GM04503 (cell line): Measurements from ENCODE around the gene HGFAC.
"Not testable (repeated sequence)": the region's sequence is repeated elsewhere in the genome, so short reads cannot be mapped to it uniquely, and the experiment has no call there.

ENCODE experiments used
- DNase-seq: peaks from one replicate; pipeline ENCODE4 v3.0.0-alpha.2; 2012; ENCODE audit warnings: low read depth

Gene HGFAC

GRCh38 chr4:3411190-3411589 lies 30.6 kb upstream of the HGFAC start:
- DNase-seq = not testable (repeated sequence)

- no peak for DNase-seq
Observed at GRCh38 chr4:3411676-3412075, 30.1 kb upstream of the HGFAC start.

GRCh38 chr4:3412257-3413020 lies 29.3 kb upstream of the HGFAC start:
- no peak for DNase-seq

GRCh38 chr4:3413217-3413671 lies 28.5 kb upstream of the HGFAC start:
- DNase-seq = no peak

GRCh38 chr4:3413675-3414420 lies 27.9 kb upstream of the HGFAC start:
- no peak for DNase-seq

GRCh38 chr4:3414421-3415279 lies 27.1 kb upstream of the HGFAC start:
- DNase-seq = no peak

GRCh38 chr4:3415471-3416141 lies 26.2 kb upstream of the HGFAC start:
- no peak for DNase-seq

GRCh38 chr4:3416270-3416669 lies 25.5 kb upstream of the HGFAC start:
- DNase-seq = no peak

- DNase-seq = no peak
Observed at GRCh38 chr4:3416821-3417221, 24.9 kb upstream of the HGFAC start.

- DNase-seq = no peak
Observed at GRCh38 chr4:3417448-3417847, 24.3 kb upstream of the HGFAC start.

- no peak for DNase-seq
Observed at GRCh38 chr4:3418029-3418762, 23.6 kb upstream of the HGFAC start.

GRCh38 chr4:3419836-3420605 lies 21.7 kb upstream of the HGFAC start:
- no peak for DNase-seq

GRCh38 chr4:3420606-3420955 lies 21.2 kb upstream of the HGFAC start:
- no peak for DNase-seq

- no peak for DNase-seq
Observed at GRCh38 chr4:3420956-3421355, 20.8 kb upstream of the HGFAC start.

GRCh38 chr4:3421470-3421869 lies 20.3 kb upstream of the HGFAC start:
- DNase-seq = no peak

GRCh38 chr4:3422241-3422801 lies 19.4 kb upstream of the HGFAC start:
- no peak for DNase-seq

GRCh38 chr4:3422808-3423297 lies 18.9 kb upstream of the HGFAC start:
- no peak for DNase-seq

GRCh38 chr4:3423406-3423805 lies 18.4 kb upstream of the HGFAC start:
- no peak for DNase-seq

- DNase-seq = no peak
Observed at GRCh38 chr4:3423952-3424351, 17.8 kb upstream of the HGFAC start.

- no peak for DNase-seq
Observed at GRCh38 chr4:3424522-3425095, 17.2 kb upstream of the HGFAC start.
